Neuronal stem cell (in vitro differentiated cells): Measurements from ENCODE around the gene CHD3.

Experiments
- DNase-seq: peaks from one replicate; pipeline ENCODE4 v3.0.0-alpha.2; 2013; ENCODE audit warnings: low spot score
- H2AFZ ChIP-seq: one replicate; pipeline ENCODE4 v1.6.1; 2013; ENCODE audit warnings: mild to moderate bottlenecking, low read length, inconsistent platforms
- H2AK5ac ChIP-seq: 2 replicates; pipeline ENCODE4 v1.6.1; 2013; ENCODE audit warnings: low read depth, mild to moderate bottlenecking, inconsistent platforms, low read length, moderate library complexity, mixed read lengths
- H2BK120ac ChIP-seq: 2 replicates; pipeline ENCODE4 v1.6.1; 2013; ENCODE audit warnings: low read depth, mild to moderate bottlenecking, inconsistent platforms, low read length, moderate library complexity, mixed read lengths
- H2BK12ac ChIP-seq: one replicate; pipeline ENCODE4 v1.6.1; 2013; ENCODE audit warnings: low read length, inconsistent platforms
- H2BK15ac ChIP-seq: 2 replicates; pipeline ENCODE4 v1.6.1; 2013; ENCODE audit warnings: mild to moderate bottlenecking, low read length, inconsistent platforms, mixed read lengths
- H2BK5ac ChIP-seq: one replicate; pipeline ENCODE4 v1.6.1; 2013; ENCODE audit warnings: inconsistent platforms, mild to moderate bottlenecking, low read length, moderate library complexity
- H3K14ac ChIP-seq: one replicate; pipeline ENCODE4 v1.6.1; 2013; ENCODE audit warnings: low read length, inconsistent platforms
- H3K18ac ChIP-seq: 2 replicates; pipeline ENCODE4 v1.6.1; 2013; ENCODE audit warnings: low read length, inconsistent platforms
- H3K23ac ChIP-seq: 2 replicates; pipeline ENCODE4 v1.6.1; 2013; ENCODE audit warnings: low read depth, mild to moderate bottlenecking, mixed read lengths, low read length, inconsistent platforms; ENCODE audit not compliant: poor library complexity
- H3K27ac ChIP-seq: replicated peaks from 3 replicates; pipeline ENCODE4 v1.5.1; 2013; ENCODE audit warnings: low read length, inconsistent platforms
- H3K27me3 ChIP-seq, 3 experiments: 2 replicates each; pipeline ENCODE4 v1.6.1; 2013; ENCODE audit warnings: low read length in 3 of 3, mild to moderate bottlenecking in 2 of 3, inconsistent platforms in 1 of 3, low read depth in 1 of 3, mixed read lengths in 1 of 3, moderate library complexity in 1 of 3; ENCODE audit not compliant: control insufficient read depth in 3 of 3, insufficient read depth in 3 of 3
- H3K36me3 ChIP-seq, 2 donors: replicated peaks in 1 of 2; 2 replicates each; pipeline ENCODE4 v1.6.1; 2013; ENCODE audit warnings: low read length in 2 of 2; ENCODE audit not compliant: control insufficient read depth in 2 of 2, insufficient read depth in 2 of 2
- H3K4ac ChIP-seq: 2 replicates; pipeline ENCODE4 v1.6.1; 2013; ENCODE audit warnings: inconsistent platforms, mild to moderate bottlenecking, low read length, moderate library complexity
- H3K4me1 ChIP-seq, 2 donors: 1 replicate in 1 of 2; 2 replicates in 1 of 2; pipeline ENCODE4 v1.6.1; 2013; ENCODE audit warnings: low read length in 2 of 2, low read depth in 1 of 2; ENCODE audit not compliant: control insufficient read depth in 2 of 2, insufficient read depth in 1 of 2
- H3K4me2 ChIP-seq: one replicate; pipeline ENCODE4 v1.6.1; 2013; ENCODE audit warnings: mild to moderate bottlenecking, low read length, inconsistent platforms; ENCODE audit not compliant: insufficient read depth, poor library complexity, severe bottlenecking
- H3K4me3 ChIP-seq, 2 donors: 2 replicates each; pipeline ENCODE4 v1.5.1; 2013; ENCODE audit warnings: low read length in 2 of 2, mild to moderate bottlenecking in 2 of 2, inconsistent platforms in 1 of 2, moderate library complexity in 1 of 2
- H3K79me1 ChIP-seq: one replicate; pipeline ENCODE4 v1.6.1; 2013; ENCODE audit warnings: low read depth, mild to moderate bottlenecking, inconsistent platforms, low read length, moderate library complexity
- H3K9ac ChIP-seq: one replicate; pipeline ENCODE4 v1.6.1; 2013; ENCODE audit warnings: mild to moderate bottlenecking, low read depth, low read length, inconsistent platforms; ENCODE audit not compliant: poor library complexity
- H3K9me3 ChIP-seq, 2 donors: replicated peaks in 1 of 2; 2 replicates each; pipeline versions ENCODE3 to v1.6.1; 2013; ENCODE audit warnings: low read length in 2 of 2, mild to moderate bottlenecking in 2 of 2, inconsistent platforms in 1 of 2, low read depth in 1 of 2, mixed read lengths in 1 of 2, moderate library complexity in 1 of 2; ENCODE audit not compliant: control insufficient read depth in 2 of 2, insufficient read depth in 1 of 2
- H4K8ac ChIP-seq: one replicate; pipeline ENCODE4 v1.6.1; 2013; ENCODE audit warnings: low read depth, mild to moderate bottlenecking, inconsistent platforms, low read length, moderate library complexity
- H4K91ac ChIP-seq: one replicate; pipeline ENCODE4 v1.6.1; 2013; ENCODE audit warnings: low read length, low read depth, mild to moderate bottlenecking, inconsistent platforms; ENCODE audit not compliant: poor library complexity
- WGBS, 2 donors: extraction: QIAGEN DNeasy Blood & Tissue Kit; methylation state at CpG; one replicate each; pipeline ENCODE4 v1.1.7; 2013; ENCODE audit warnings: missing lambda C conversion rate in 2 of 2, mixed read lengths in 1 of 2; ENCODE audit not compliant: insufficient read length in 2 of 2, insufficient replicate concordance in 1 of 2; ENCODE audit errors: extremely low coverage in 2 of 2; 5-methylcytosine and 5-hydroxymethylcytosine counted together

CHD3 gene

GRCh38 chr17:7843257-7843535 is 45.4 kb upstream of the CHD3 start:
- H3K79me1 ChIP-seq: peaks cover 36% of the 10 kb centered on the region
- peak overlapping the region; percentile 49 for H3K14ac ChIP-seq
- H3K4me2 ChIP-seq: peak overlapping the region; percentile 99
- H3K4me3 ChIP-seq: peak overlapping the region; percentile 80 to 84
- H2BK12ac ChIP-seq: peak overlapping the region; percentile 4
- peaks cover 26 to 45% of the 10 kb centered on the region in 2 donors for H3K36me3 ChIP-seq
- WGBS, 2 donors: no CpG with 5 or more reads among the region's 17 CpGs
- H3K4ac ChIP-seq: no peak overlapping the region
- H4K8ac ChIP-seq: no peak overlapping the region
- no peak overlapping the region for H4K91ac ChIP-seq
- H3K27me3 ChIP-seq: no peaks in the 10 kb centered on the region
- peaks cover 31 to 40% of the 10 kb centered on the region in 2 donors for H3K4me1 ChIP-seq
- peak overlapping the region; percentile 66 for H2AK5ac ChIP-seq
- H2BK5ac ChIP-seq: peak overlapping the region; percentile 83
- H3K9ac ChIP-seq: peak overlapping the region; percentile 89
- H3K27ac ChIP-seq: peak overlapping the region; percentile 47
- peak overlapping the region; percentile 87 for H3K23ac ChIP-seq
- peak overlapping the region; percentile 78 for H2AFZ ChIP-seq
- no peak overlapping the region for H2BK120ac ChIP-seq
- no peaks in the 10 kb centered on the region for H3K9me3 ChIP-seq
- H3K18ac ChIP-seq: peak overlapping the region; percentile 82
- DNase-seq: no peak
- peak overlapping the region; percentile 40 for H2BK15ac ChIP-seq

- Histone ChIP-seq H2BK5ac (peak overlapping the region; percentile 83), H3K27me3 (no peaks in the 10 kb centered on the region), H3K9me3 (no peaks in the 10 kb centered on the region), H4K8ac (no peak overlapping the region), H2BK120ac (peak overlapping the region; percentile 95), H3K27ac (peak overlapping the region; percentile 83), H3K9ac (peak overlapping the region; percentile 93), H2BK15ac (peak overlapping the region; percentile 45), H3K23ac (peak overlapping the region; percentile 75), H3K4me3 (peak overlapping the region; percentile 80 to 84), H3K4me2 (peak overlapping the region; percentile 99), H3K18ac (peak overlapping the region; percentile 97), H4K91ac (no peak overlapping the region), H2AFZ (peak overlapping the region; percentile 78), H3K79me1 (peaks cover 36% of the 10 kb centered on the region), H3K36me3 (peaks cover 27 to 47% of the 10 kb centered on the region in 2 donors), H3K4me1 (peaks cover 28 to 37% of the 10 kb centered on the region in 2 donors), H3K14ac (peak overlapping the region; percentile 47), H2BK12ac (peak overlapping the region; percentile 5), H3K4ac (no peak overlapping the region), H2AK5ac (peak overlapping the region; percentile 76)
- no CpG with 5 or more reads among the region's 61 CpGs for WGBS, 2 donors
- peak; percentile 86 for DNase-seq
Observed at GRCh38 chr17:7843536-7844291, 44.9 kb upstream of the CHD3 start.

- H3K27me3 ChIP-seq: no peaks in the 10 kb centered on the region
- H3K79me1 ChIP-seq: peaks cover 38% of the 10 kb centered on the region
- peak overlapping the region; percentile 75 for H3K23ac ChIP-seq
- no CpG with 5 or more reads among the region's 71 CpGs for WGBS, 2 donors
- H2AK5ac ChIP-seq: peak overlapping the region; percentile 76
- peak; percentile 85 for DNase-seq
- peak overlapping the region; percentile 25 for H3K14ac ChIP-seq
- peak overlapping the region; percentile 5 for H2BK12ac ChIP-seq
- peak overlapping the region; percentile 45 for H2BK15ac ChIP-seq
- H4K8ac ChIP-seq: no peak overlapping the region
- H3K27ac ChIP-seq: peak overlapping the region; percentile 50
- H3K9ac ChIP-seq: peak overlapping the region; percentile 93
- H3K4me3 ChIP-seq: peak overlapping the region; percentile 80 to 84
- H3K4me2 ChIP-seq: peak overlapping the region; percentile 99
- H3K18ac ChIP-seq: peak overlapping the region; percentile 73
- H4K91ac ChIP-seq: no peak overlapping the region
- peaks cover 34 to 54% of the 10 kb centered on the region in 2 donors for H3K36me3 ChIP-seq
- no peaks in the 10 kb centered on the region for H3K9me3 ChIP-seq
- H3K4ac ChIP-seq: no peak overlapping the region
- peaks cover 20 to 29% of the 10 kb centered on the region in 2 donors for H3K4me1 ChIP-seq
- peak overlapping the region; percentile 95 for H2BK120ac ChIP-seq
- H2AFZ ChIP-seq: peak overlapping the region; percentile 66
- peak overlapping the region; percentile 83 for H2BK5ac ChIP-seq
Observed at GRCh38 chr17:7844292-7845154, 44.1 kb upstream of the CHD3 start.
